Measurements from ENCODE around the gene MPP4. TPM values are rescaled to one million over a fixed set of nuclear protein-coding genes. Genes with fewer than 3 reads are reported as not detected.
A peak's percentile ranks its signal among the peaks of the same experiment; 100 is the strongest.

MPP4 gene
- total and polyA plus RNA-seq, 7 donors: 0.06 to 0.34 (median 0.17) TPM; not detected in 2

GRCh38 chr2:201649442-201649841, 49.0 kb downstream of the MPP4 start:
- Histone ChIP-seq H3K4me3 (no peak overlapping the region), H3K36me3 (ENCODE audit: insufficient read depth in 1 of 2, low read depth in 1 of 2) (no peaks in the 10 kb centered on the region), H3K27ac (no peak overlapping the region), H3K27me3 (ENCODE audit: insufficient read depth in 3 of 3, low read length in 2 of 3) (no peaks in the 10 kb centered on the region), H3K9me3 (no peaks in the 10 kb centered on the region), H3K4me1 (peaks cover 3% of the 10 kb centered on the region)
- 90 to 94% (median 91%) methylated on average over 2 of the region's 2 CpGs for WGBS, 3 donors
- intact Hi-C loops (cut with DNase I): loop anchor here in 1 of 2 donors (10.0 kb wide), 1 partner anchor 195 kb away; the partner anchor contains the start of genes STRADB and TRAK2
- DNase-seq (no peak), ATAC-seq (no peak)
- TF ChIP-seq CTCF (IDR thresholded peaks at IDR 0.05): no peak

GRCh38 chr2:201647431-201647830, 51.0 kb downstream of the MPP4 start:
- H3K27ac ChIP-seq: no peak overlapping the region
- DNase-seq (no peak), ATAC-seq (no peak)
- no peaks in the 10 kb centered on the region for H3K27me3 ChIP-seq (ENCODE audit: insufficient read depth in 3 of 3, low read length in 2 of 3)
- no peak for TF ChIP-seq CTCF (IDR thresholded peaks at IDR 0.05)
- no peaks in the 10 kb centered on the region for H3K9me3 ChIP-seq
- intact Hi-C loops (cut with DNase I): loop anchor here in 1 of 2 donors (10.0 kb wide), 1 partner anchor 193 kb away; the partner anchor contains the start of genes STRADB and TRAK2
- peaks cover 9% of the 10 kb centered on the region for H3K4me1 ChIP-seq
- WGBS, 3 donors: 91 to 94% (median 93%) methylated on average over 5 of the region's 5 CpGs
- no peak overlapping the region for H3K4me3 ChIP-seq
- H3K36me3 ChIP-seq (ENCODE audit: insufficient read depth in 1 of 2, low read depth in 1 of 2): no peaks in the 10 kb centered on the region

GRCh38 chr2:201644001-201644400, 54.4 kb downstream of the MPP4 start:
- 22 to 38% (median 33%) methylated on average over 8 of the region's 8 CpGs for WGBS, 3 donors
- intact Hi-C loops (cut with DNase I): loop anchor here in 1 of 2 donors (10.0 kb wide), 1 partner anchor 189 kb away; the partner anchor contains the start of genes STRADB and TRAK2
- Histone ChIP-seq H3K27ac (peak overlapping the region; percentile 94), H3K4me3 (peak overlapping the region; percentile 93), H3K9me3 (no peaks in the 10 kb centered on the region), H3K36me3 (ENCODE audit: insufficient read depth in 1 of 2, low read depth in 1 of 2) (peaks cover 0 to 6% of the 10 kb centered on the region in 2 donors), H3K27me3 (ENCODE audit: insufficient read depth in 3 of 3, low read length in 2 of 3) (no peaks in the 10 kb centered on the region), H3K4me1 (peaks cover 14% of the 10 kb centered on the region)
- DNase-seq (no peak), ATAC-seq (peak in 1 of 4 donors; percentile 26)
- no peak for TF ChIP-seq CTCF (IDR thresholded peaks at IDR 0.05)

GRCh38 chr2:201643216-201643890, 55.1 kb downstream of the MPP4 start, which contains the start of gene TMEM237:
Gene TMEM237 (minus strand): TSS chr2:201643503. CDS start chr2:201643400, 103 bp downstream.
- H3K36me3 ChIP-seq (ENCODE audit: insufficient read depth in 1 of 2, low read depth in 1 of 2): peaks cover 0 to 12% of the 10 kb centered on the region in 2 donors
- H3K9me3 ChIP-seq: no peaks in the 10 kb centered on the region
- H3K4me3 ChIP-seq: peak within 1 kb of the TSS; percentile 93
- DNase-seq (peak; percentile 45 to 80), ATAC-seq (peak; percentile 66 to 76 (median 73))
- H3K4me1 ChIP-seq: peaks cover 14% of the 10 kb centered on the region
- no peak for TF ChIP-seq CTCF (IDR thresholded peaks at IDR 0.05)
- H3K27me3 ChIP-seq (ENCODE audit: insufficient read depth in 3 of 3, low read length in 2 of 3): no peaks in the 10 kb centered on the region
- intact Hi-C loops (cut with DNase I): loop anchor here in 1 of 2 donors (10.0 kb wide), 1 partner anchor 189 kb away; the partner anchor contains the start of genes STRADB and TRAK2
- peak within 1 kb of the TSS; percentile 94 for H3K27ac ChIP-seq
- 0 to 1% (median 1%) methylated on average over 30 to 41 of the region's 41 CpGs for WGBS, 3 donors

Measured in psoas muscle (tissue), 8 donors.